BLaER1 (cell line): ENCODE data around the gene HOXD3.

Source experiments
- H3K27ac ChIP-seq: shearing (Covaris generic); formaldehyde crosslinking; 2 replicates; pipeline ENCODE4 v1.8.1; 2022
- H3K27me3 ChIP-seq: shearing (Covaris generic); formaldehyde crosslinking; 2 replicates; pipeline ENCODE4 v1.8.1; 2022
- H3K36me3 ChIP-seq: shearing (Covaris generic); formaldehyde crosslinking; 2 replicates; pipeline ENCODE4 v1.8.1; 2022
- H3K4me1 ChIP-seq: shearing (Covaris generic); formaldehyde crosslinking; 2 replicates; pipeline ENCODE4 v1.8.1; 2022
- H3K4me2 ChIP-seq: shearing (Covaris generic); formaldehyde crosslinking; 2 replicates; pipeline ENCODE4 v1.8.1; 2022
- H3K4me3 ChIP-seq: shearing (Covaris generic); formaldehyde crosslinking; 2 replicates; pipeline ENCODE4 v1.8.1; 2022
- H3K9ac ChIP-seq: shearing (Covaris generic); formaldehyde crosslinking; 2 replicates; pipeline ENCODE4 v1.8.1; 2022
- H3K9me3 ChIP-seq: shearing (Covaris generic); formaldehyde crosslinking; 2 replicates; pipeline ENCODE4 v1.8.1; 2022
- H4K20me1 ChIP-seq: shearing (Covaris generic); formaldehyde crosslinking; 2 replicates; pipeline ENCODE4 v1.8.1; 2022
- Cebpa-rat ChIP-seq: shearing (Covaris generic); IDR thresholded peaks from 2 replicates; pipeline ENCODE4 v1.8.1; 2022

HOXD3 gene

DNA sequence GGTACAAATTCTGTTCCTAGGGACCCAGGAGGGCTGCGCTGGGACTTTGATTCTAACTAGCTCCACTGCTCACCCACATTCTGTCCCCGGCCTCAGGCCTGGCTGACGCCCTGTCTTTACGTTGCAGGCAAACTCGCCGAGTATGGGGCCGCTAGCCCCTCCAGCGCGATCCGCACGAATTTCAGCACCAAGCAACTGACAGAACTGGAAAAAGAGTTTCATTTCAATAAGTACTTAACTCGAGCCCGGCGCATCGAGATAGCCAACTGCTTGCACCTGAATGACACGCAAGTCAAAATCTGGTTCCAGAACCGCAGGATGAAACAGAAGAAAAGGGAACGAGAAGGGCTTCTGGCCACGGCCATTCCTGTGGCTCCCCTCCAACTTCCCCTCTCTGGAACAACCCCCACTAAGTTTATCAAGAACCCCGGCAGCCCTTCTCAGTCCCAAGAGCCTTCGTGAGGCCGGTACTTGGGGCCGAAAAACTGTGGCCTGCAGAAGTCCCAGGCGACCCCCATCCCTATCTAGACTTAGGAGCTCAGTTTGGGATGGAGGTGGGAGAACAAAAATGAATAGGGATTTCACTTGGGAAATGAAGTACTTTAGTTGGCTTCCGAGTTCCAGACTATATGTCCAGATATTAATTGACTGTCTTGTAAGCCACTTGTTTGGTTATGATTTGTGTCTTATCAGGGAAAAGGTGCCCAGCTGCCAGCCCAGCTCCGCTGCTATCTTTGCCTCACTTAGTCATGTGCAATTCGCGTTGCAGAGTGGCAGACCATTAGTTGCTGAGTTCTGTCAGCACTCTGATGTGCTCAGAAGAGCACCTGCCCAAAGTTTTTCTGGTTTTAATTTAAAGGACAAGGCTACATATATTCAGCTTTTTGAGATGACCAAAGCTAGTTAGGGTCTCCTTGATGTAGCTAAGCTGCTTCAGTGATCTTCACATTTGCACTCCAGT is 32.9 kb downstream of the HOXD3 start:
- H3K4me1 ChIP-seq: no peaks in the 10 kb centered on the region
- H3K36me3 ChIP-seq: no peaks in the 10 kb centered on the region
- H4K20me1 ChIP-seq: no peaks in the 10 kb centered on the region
- no peak for TF ChIP-seq Cebpa-rat
- no peak overlapping the region for H3K27ac ChIP-seq
- no peak overlapping the region for H3K4me2 ChIP-seq
- H3K9me3 ChIP-seq: peaks cover 27% of the 10 kb centered on the region
- H3K27me3 ChIP-seq: no peaks in the 10 kb centered on the region
- H3K9ac ChIP-seq: no peak overlapping the region
- H3K4me3 ChIP-seq: no peak overlapping the region

DNA sequence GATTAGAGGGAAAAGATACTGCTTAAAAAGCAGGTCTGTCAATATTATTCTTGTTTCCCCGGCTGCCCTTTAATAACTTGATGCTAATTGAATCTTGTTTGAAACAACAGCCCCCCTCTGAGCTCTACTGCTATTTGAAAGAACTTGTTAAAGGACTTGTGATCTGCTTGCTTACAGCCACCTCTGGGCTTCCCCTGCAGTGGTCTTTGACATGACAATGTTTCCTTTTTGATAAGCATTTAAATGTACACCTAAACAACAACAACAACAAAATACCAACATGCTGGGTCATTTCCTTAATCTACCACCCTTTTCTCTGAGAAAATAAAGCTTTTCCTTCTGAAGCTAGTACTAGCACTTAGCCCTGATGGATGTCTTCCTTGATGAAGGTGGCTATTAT is 35.2 kb downstream of the HOXD3 start:
- H3K9me3 ChIP-seq: peaks cover 27% of the 10 kb centered on the region
- no peaks in the 10 kb centered on the region for H3K4me1 ChIP-seq
- H3K4me2 ChIP-seq: no peak overlapping the region
- no peaks in the 10 kb centered on the region for H3K27me3 ChIP-seq
- H3K4me3 ChIP-seq: no peak overlapping the region
- H3K36me3 ChIP-seq: no peaks in the 10 kb centered on the region
- no peak overlapping the region for H3K9ac ChIP-seq
- TF ChIP-seq Cebpa-rat: no peak
- H4K20me1 ChIP-seq: no peaks in the 10 kb centered on the region
- no peak overlapping the region for H3K27ac ChIP-seq

DNA sequence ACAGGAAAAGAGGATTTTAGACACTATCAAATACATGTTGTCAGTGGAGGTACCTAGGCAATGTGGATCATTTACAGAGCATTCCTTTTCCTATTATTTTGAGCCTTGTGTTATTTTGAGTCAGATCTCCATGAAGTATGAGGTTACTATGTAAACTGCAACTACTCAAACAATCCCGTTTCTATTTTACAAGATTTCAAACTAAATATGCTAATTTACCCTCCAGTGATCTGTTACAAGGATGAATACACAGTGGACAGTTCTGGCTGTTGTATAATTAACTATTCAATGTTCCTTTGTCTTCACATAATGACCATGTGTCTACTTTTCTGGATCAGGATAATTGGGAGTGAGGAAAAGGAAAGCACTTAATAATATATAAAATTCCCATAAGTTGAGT is 35.9 kb downstream of the HOXD3 start:
- Histone ChIP-seq H4K20me1 (no peaks in the 10 kb centered on the region), H3K9me3 (peaks cover 21% of the 10 kb centered on the region), H3K4me2 (no peak overlapping the region), H3K27me3 (no peaks in the 10 kb centered on the region), H3K36me3 (no peaks in the 10 kb centered on the region), H3K4me3 (no peak overlapping the region), H3K27ac (no peak overlapping the region), H3K9ac (no peak overlapping the region), H3K4me1 (no peaks in the 10 kb centered on the region)
- no peak for TF ChIP-seq Cebpa-rat

DNA sequence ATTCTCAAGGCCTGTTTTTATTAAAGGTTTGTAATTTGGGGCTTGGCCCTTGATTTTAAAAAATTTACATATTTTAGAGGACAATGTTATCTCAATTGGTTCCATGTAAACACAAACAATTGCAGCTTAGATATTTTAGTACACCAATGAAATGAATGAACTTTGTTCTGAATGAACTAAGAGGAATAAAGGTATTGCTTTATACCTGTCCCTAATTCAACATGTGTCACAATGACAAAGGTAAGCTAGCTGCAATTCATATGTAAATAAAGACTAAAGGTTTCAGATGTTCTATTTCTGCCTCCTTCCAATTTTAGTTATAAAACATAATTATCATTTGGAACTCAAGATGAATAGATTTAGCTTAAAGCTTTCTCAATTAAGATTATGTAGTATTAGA is 42.8 kb downstream of the HOXD3 start:
- Histone ChIP-seq H3K4me1 (no peaks in the 10 kb centered on the region), H3K27me3 (no peaks in the 10 kb centered on the region), H4K20me1 (no peaks in the 10 kb centered on the region), H3K9me3 (no peaks in the 10 kb centered on the region), H3K4me2 (no peak overlapping the region), H3K27ac (no peak overlapping the region), H3K4me3 (no peak overlapping the region), H3K36me3 (no peaks in the 10 kb centered on the region), H3K9ac (no peak overlapping the region)
- TF ChIP-seq Cebpa-rat: no peak

DNA sequence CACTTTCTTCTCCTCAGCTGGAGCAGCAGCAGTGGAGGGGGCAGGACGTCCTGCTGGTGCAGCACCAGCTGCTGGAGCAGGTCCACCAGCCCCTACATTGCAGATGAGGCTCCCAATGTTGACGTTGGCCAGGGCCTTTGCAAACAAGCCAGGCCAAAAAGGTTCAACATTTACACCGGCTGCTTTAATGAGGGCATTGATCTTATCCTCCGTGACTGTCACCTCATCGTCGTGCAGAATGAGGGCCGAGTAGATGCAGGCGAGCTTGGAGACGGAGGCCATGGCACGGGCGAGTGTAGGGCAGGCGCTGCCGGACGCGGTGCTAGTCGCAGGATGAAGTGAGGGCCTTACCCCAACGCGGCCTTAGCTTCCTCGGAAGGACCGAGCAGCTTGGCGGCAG is 43.9 kb downstream of the HOXD3 start:
- Histone ChIP-seq H3K27ac (no peak overlapping the region), H3K4me2 (no peak overlapping the region), H3K27me3 (no peaks in the 10 kb centered on the region), H3K36me3 (no peaks in the 10 kb centered on the region), H4K20me1 (no peaks in the 10 kb centered on the region), H3K9ac (no peak overlapping the region), H3K4me1 (no peaks in the 10 kb centered on the region), H3K9me3 (no peaks in the 10 kb centered on the region), H3K4me3 (no peak overlapping the region)
- TF ChIP-seq Cebpa-rat: no peak

DNA sequence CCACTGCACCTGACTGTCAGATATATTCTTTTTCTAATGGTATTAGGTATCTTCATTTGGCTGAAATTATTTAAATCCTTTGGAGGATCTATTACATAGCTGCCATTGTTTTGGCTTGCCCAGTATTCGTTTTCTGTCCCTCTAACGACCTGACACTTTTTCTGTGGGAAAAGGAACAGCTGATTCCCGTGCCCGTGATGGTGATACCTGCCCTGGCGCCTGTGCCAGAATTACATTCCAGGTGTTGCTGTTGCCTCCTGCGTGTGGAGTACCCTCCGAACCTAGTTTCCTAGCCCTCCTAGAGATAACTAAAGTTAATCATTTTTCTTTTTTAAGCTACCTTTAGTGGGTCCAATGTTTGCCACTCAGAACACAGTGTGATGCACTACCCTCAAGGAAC is 45.4 kb downstream of the HOXD3 start:
- H4K20me1 ChIP-seq: no peaks in the 10 kb centered on the region
- H3K4me2 ChIP-seq: no peak overlapping the region
- TF ChIP-seq Cebpa-rat: no peak
- H3K36me3 ChIP-seq: no peaks in the 10 kb centered on the region
- H3K27ac ChIP-seq: no peak overlapping the region
- H3K4me3 ChIP-seq: no peak overlapping the region
- H3K9ac ChIP-seq: no peak overlapping the region
- no peaks in the 10 kb centered on the region for H3K9me3 ChIP-seq
- H3K4me1 ChIP-seq: no peaks in the 10 kb centered on the region
- H3K27me3 ChIP-seq: no peaks in the 10 kb centered on the region

DNA sequence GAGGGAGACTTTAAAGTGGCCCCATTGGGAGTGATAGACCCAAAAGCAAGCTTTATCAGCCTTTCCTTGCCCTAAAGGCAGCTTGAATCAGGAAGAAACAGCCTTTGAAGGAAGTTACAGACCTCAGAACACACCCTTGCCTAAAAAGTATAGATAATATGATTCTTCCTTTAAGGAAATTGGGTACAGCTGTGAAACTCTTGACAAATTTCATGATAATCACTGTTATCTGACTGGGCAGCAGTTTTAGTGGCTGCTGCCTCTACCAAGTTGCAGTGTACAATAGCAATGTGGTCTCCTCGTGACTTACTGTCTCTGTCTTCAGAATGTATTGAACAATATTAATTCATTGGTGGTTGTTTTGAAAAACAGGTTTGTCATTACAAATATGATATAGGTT is 48.0 kb downstream of the HOXD3 start:
- TF ChIP-seq Cebpa-rat: no peak
- H3K4me3 ChIP-seq: no peak overlapping the region
- no peak overlapping the region for H3K4me2 ChIP-seq

DNA sequence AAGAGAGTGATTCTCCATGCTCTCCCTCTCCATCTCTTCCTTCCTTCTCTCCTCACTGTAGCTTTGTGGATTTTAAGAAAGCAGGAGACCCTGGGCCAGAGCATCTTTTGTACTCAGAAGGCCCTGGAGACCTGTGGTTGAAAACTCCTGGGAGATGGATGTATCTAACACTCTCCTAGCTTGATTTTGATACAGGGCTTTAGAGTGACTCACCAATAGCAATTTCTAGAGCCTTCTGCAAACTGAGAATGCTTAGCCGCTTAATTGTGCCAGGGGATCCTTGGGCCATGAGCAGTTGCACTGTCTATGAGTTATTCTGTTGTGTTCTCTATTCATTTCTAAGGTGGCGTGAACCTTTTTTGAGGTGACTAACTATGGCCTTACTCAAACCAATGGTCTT is 49.0 kb downstream of the HOXD3 start:
- H3K9ac ChIP-seq: no peak overlapping the region
- TF ChIP-seq Cebpa-rat: no peak

More for the DNA sequence above, 48.0 kb downstream of the HOXD3 start:
- no peaks in the 10 kb centered on the region for H3K4me1 ChIP-seq
- no peaks in the 10 kb centered on the region for H3K9me3 ChIP-seq
- no peak overlapping the region for H3K27ac ChIP-seq
- no peaks in the 10 kb centered on the region for H3K27me3 ChIP-seq
- H4K20me1 ChIP-seq: no peaks in the 10 kb centered on the region
- no peaks in the 10 kb centered on the region for H3K36me3 ChIP-seq
- H3K9ac ChIP-seq: no peak overlapping the region

DNA sequence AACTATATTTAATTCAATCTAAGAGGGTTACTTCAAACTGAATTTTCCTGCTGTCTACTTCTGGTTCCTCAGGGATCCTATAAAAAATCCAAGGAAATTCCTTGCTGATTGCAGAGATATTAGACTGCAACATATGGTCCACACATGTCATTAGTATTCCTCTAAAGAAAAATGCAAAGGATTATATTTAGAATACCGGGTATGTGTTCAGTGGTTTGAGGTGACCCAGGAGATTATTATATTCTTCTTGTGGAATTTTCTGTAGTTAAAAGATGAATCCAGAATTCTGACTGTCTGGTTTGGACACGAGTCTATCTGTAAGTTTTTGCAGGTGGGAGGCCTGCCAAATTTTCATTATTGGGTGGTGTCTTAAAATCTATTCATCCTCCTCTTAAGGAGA is 49.6 kb downstream of the HOXD3 start:
- Histone ChIP-seq H3K36me3 (no peaks in the 10 kb centered on the region), H3K9ac (no peak overlapping the region), H3K9me3 (no peaks in the 10 kb centered on the region), H3K4me2 (no peak overlapping the region), H3K27ac (no peak overlapping the region), H3K27me3 (no peaks in the 10 kb centered on the region), H4K20me1 (no peaks in the 10 kb centered on the region), H3K4me3 (no peak overlapping the region), H3K4me1 (no peaks in the 10 kb centered on the region)
- no peak for TF ChIP-seq Cebpa-rat

More for the DNA sequence above, 49.0 kb downstream of the HOXD3 start:
- Histone ChIP-seq H4K20me1 (no peaks in the 10 kb centered on the region), H3K4me2 (no peak overlapping the region), H3K4me3 (no peak overlapping the region), H3K9me3 (no peaks in the 10 kb centered on the region), H3K27ac (no peak overlapping the region), H3K27me3 (no peaks in the 10 kb centered on the region), H3K36me3 (no peaks in the 10 kb centered on the region), H3K4me1 (no peaks in the 10 kb centered on the region)

DNA sequence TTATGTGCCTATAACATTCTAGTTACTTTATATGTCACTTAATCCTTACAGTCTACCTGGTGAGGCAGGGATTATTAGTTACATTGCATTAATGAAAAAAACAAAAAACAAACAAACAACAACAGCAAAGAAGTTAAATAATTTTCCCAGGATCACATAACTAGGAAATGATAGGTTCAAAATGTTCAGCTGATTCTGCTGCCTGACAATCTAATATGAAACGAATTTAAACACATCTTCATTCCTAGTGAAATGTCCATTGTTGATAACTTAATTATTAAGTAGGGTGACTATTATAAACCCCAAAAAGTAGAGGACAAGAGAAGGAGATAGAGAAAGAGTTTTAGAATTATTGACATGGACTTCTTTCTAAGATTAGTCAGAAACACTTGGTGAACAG is 54.0 kb downstream of the HOXD3 start:
- H3K4me3 ChIP-seq: no peak overlapping the region
- no peaks in the 10 kb centered on the region for H3K36me3 ChIP-seq
- no peak overlapping the region for H3K4me2 ChIP-seq
- no peaks in the 10 kb centered on the region for H4K20me1 ChIP-seq
- H3K9ac ChIP-seq: no peak overlapping the region
- TF ChIP-seq Cebpa-rat: no peak
- no peak overlapping the region for H3K27ac ChIP-seq
- H3K9me3 ChIP-seq: no peaks in the 10 kb centered on the region
- no peaks in the 10 kb centered on the region for H3K27me3 ChIP-seq
- no peaks in the 10 kb centered on the region for H3K4me1 ChIP-seq

DNA sequence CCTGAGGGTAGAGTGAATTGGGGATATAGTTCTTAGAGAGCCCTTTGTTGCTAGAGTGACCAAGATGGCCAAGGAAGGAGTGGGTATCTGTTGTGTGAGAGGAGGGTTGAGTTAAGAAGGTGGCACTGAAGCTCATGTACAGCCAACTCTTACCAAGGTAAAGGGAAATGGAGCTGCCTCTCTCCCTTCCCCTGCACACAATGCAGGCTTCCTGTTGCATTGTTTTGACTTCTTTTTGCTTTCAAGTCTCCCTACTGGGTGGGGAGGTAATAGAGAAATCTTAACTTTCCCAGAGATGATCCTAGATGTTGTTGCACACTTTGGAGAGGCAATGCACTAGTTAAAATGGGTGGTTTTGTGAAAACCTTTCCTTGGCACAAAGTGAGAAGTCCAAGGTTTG is 55.2 kb downstream of the HOXD3 start:
- TF ChIP-seq Cebpa-rat: no peak
- H4K20me1 ChIP-seq: no peaks in the 10 kb centered on the region
- no peak overlapping the region for H3K27ac ChIP-seq
- H3K9ac ChIP-seq: no peak overlapping the region
- H3K4me2 ChIP-seq: no peak overlapping the region
- no peak overlapping the region for H3K4me3 ChIP-seq
- no peaks in the 10 kb centered on the region for H3K4me1 ChIP-seq
- H3K36me3 ChIP-seq: no peaks in the 10 kb centered on the region
- H3K27me3 ChIP-seq: no peaks in the 10 kb centered on the region
- H3K9me3 ChIP-seq: no peaks in the 10 kb centered on the region
